Suprapubic skin (tissue), 4 donors: ENCODE data around the gene RNF6. TPM values are rescaled to one million over a fixed set of nuclear protein-coding genes. Genes with fewer than 3 reads are reported as not detected.

Experiments
- DNase-seq, 2 donors: peaks; one replicate each; pipeline ENCODE4 v3.0.0-alpha.2; 2019; ENCODE audit warnings: low spot score in 2 of 2
- H3K27ac ChIP-seq: fragments of 200-600 bp; sonication (generic); one replicate; pipeline ENCODE4 v1.5.1; 2019
- H3K27me3 ChIP-seq: fragments of 200-600 bp; sonication (generic); one replicate; pipeline ENCODE4 v1.5.1; 2019
- H3K36me3 ChIP-seq: fragments of 200-600 bp; sonication (generic); one replicate; pipeline ENCODE4 v1.5.1; 2019
- H3K4me1 ChIP-seq: fragments of 200-600 bp; sonication (generic); one replicate; pipeline ENCODE4 v1.5.1; 2019
- H3K4me3 ChIP-seq: fragments of 200-600 bp; sonication (generic); one replicate; pipeline ENCODE4 v1.5.1; 2019; ENCODE audit warnings: mild to moderate bottlenecking
- H3K9me3 ChIP-seq: fragments of 200-600 bp; sonication (generic); one replicate; pipeline ENCODE4 v1.5.1; 2019
- EP300 ChIP-seq: sonication (generic); formaldehyde crosslinking; IDR thresholded peaks from one replicate; pipeline ENCODE4 v1.6.1; 2017; ENCODE audit warnings: antibody characterized with exemption
- POLR2A ChIP-seq, 2 donors: fragments of 450-650 bp; IDR thresholded peaks; one replicate each; pipeline ENCODE4 v1.6.1; 2017; ENCODE audit warnings: antibody characterized with exemption in 2 of 2, mild to moderate bottlenecking in 2 of 2, moderate library complexity in 2 of 2
- POLR2AphosphoS5 ChIP-seq, 3 donors: sonication (generic); formaldehyde crosslinking; IDR thresholded peaks; one replicate each; pipeline ENCODE4 v1.6.1; 2017; ENCODE audit warnings: antibody characterized with exemption in 3 of 3
- WGBS: methylation state at CpG from one replicate; pipeline ENCODE4 v1.1.5; 2018; 5-methylcytosine and 5-hydroxymethylcytosine counted together
- total RNA-seq, 4 donors: library from RNA; depleted of rRNA; stranded (reverse); fragments of >200 nt; gene quantifications; one replicate each; pipeline ENCODE4 v1.1.0, GENCODE V29; 2016
- TF ChIP-seq, protein P1 (sequence below), 2 donors: fragments of 200-600 bp in 1 of 2; fragments of 450-650 bp in 1 of 2; sonication (generic) in 1 of 2; IDR thresholded peaks; one replicate each; pipeline ENCODE4 v1.5.1; 2016 to 2019; ENCODE audit warnings: antibody characterized with exemption in 2 of 2, mild to moderate bottlenecking in 1 of 2, moderate library complexity in 1 of 2

RNF6 gene
- total RNA-seq, 4 donors from 2014 or later: 18.2 to 30.6 (median 25.0) TPM

- no peak for TF ChIP-seq EP300
- TF ChIP-seq, protein P1, sequence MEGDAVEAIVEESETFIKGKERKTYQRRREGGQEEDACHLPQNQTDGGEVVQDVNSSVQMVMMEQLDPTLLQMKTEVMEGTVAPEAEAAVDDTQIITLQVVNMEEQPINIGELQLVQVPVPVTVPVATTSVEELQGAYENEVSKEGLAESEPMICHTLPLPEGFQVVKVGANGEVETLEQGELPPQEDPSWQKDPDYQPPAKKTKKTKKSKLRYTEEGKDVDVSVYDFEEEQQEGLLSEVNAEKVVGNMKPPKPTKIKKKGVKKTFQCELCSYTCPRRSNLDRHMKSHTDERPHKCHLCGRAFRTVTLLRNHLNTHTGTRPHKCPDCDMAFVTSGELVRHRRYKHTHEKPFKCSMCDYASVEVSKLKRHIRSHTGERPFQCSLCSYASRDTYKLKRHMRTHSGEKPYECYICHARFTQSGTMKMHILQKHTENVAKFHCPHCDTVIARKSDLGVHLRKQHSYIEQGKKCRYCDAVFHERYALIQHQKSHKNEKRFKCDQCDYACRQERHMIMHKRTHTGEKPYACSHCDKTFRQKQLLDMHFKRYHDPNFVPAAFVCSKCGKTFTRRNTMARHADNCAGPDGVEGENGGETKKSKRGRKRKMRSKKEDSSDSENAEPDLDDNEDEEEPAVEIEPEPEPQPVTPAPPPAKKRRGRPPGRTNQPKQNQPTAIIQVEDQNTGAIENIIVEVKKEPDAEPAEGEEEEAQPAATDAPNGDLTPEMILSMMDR (IDR thresholded peaks at IDR 0.05): no peak
- TF ChIP-seq POLR2A (IDR thresholded peaks at IDR 0.05): no peak
- no peak for TF ChIP-seq POLR2AphosphoS5 (IDR thresholded peaks at IDR 0.05)
- Histone ChIP-seq H3K4me3 (no peak overlapping the region), H3K27me3 (no peaks in the 10 kb centered on the region), H3K4me1 (peaks cover 25% of the 10 kb centered on the region), H3K27ac (no peak overlapping the region), H3K36me3 (peaks cover 84% of the 10 kb centered on the region), H3K9me3 (no peaks in the 10 kb centered on the region)
- DNase-seq: no peak
- 82% methylated on average over 2 of the region's 2 CpGs for WGBS
These were observed 6.1 kb downstream of the RNF6 start for GRCh38 chr13:26216042-26216441.

DNA sequence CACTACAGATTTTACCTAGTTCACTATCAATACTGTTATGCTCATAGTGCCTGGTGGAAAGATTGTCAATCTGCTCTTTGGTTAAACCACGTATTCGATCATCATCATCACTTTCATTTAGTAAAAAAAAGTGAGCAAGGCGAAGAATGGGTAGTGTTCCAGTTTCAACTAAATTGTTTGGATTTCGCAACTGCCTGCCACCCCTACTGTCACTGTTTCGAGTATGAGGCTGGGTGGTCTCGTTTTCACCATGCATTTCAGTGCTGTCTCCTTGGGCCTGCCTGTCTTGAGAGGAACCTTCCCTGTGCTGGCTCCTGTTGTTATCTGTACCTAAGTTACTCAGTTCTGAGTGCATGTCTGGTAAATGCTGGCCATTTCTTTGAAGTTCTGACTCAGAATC is 8.1 kb downstream of the RNF6 start:
- DNase-seq: no peak
- WGBS: 94% methylated on average over 6 of the region's 6 CpGs
- H3K36me3 ChIP-seq: peaks cover 87% of the 10 kb centered on the region

DNA sequence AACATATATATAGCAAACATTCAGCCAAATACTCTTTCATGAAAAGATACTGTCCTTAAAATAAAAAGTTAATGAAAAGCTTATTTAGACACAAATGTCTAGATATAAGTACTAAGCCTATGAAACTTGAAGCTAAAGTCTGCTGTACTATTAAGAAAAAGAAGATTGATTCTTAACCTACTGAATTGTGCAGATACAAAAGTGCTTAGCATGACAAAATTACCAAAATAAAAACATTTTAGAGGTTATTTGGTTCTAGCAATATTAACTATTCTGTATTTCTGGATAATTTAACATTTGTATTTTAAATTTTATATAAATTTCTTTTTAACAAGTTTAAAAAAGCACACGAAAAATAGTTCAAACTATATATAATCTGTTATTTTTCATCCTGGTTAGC is 8.8 kb downstream of the RNF6 start:
- H3K4me1 ChIP-seq: peaks cover 5% of the 10 kb centered on the region
- H3K27ac ChIP-seq: no peak overlapping the region
- no peak for DNase-seq
- no peak for TF ChIP-seq POLR2AphosphoS5 (IDR thresholded peaks at IDR 0.05)
- TF ChIP-seq, protein P1 (IDR thresholded peaks at IDR 0.05): no peak
- TF ChIP-seq EP300: no peak
- no peak for TF ChIP-seq POLR2A (IDR thresholded peaks at IDR 0.05)
- WGBS: 85% methylated on average over 1 of the region's 1 CpG
- H3K9me3 ChIP-seq: no peaks in the 10 kb centered on the region
- H3K4me3 ChIP-seq: no peak overlapping the region
- no peaks in the 10 kb centered on the region for H3K27me3 ChIP-seq
- H3K36me3 ChIP-seq: peaks cover 83% of the 10 kb centered on the region

More for the DNA sequence above, 8.1 kb downstream of the RNF6 start:
- H3K4me1 ChIP-seq: peaks cover 6% of the 10 kb centered on the region
- no peak overlapping the region for H3K4me3 ChIP-seq
- TF ChIP-seq EP300 (no peak), POLR2A (IDR thresholded peaks at IDR 0.05) (no peak)
- no peaks in the 10 kb centered on the region for H3K27me3 ChIP-seq
- H3K27ac ChIP-seq: no peak overlapping the region
- no peaks in the 10 kb centered on the region for H3K9me3 ChIP-seq

DNA sequence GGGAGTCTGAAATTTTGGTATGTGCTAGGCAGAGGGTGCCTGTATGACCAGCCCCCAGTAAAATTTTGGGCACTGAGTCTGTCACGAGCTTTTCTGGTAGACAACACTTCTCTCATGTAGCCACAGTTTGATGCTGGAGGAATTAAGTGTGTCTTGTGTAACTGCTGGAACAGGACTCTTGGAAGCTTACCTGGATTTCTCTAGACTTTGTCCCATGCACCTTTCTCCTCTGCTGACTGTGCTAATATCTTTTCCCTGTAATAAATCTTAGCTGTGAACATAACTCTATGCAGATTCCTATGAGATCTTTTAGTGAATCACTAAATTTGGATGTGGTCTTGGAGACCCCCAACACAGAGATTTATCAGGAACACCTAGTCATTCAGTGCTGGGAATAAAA is 13.8 kb downstream of the RNF6 start:
- 100% methylated on average over 1 of the region's 1 CpG for WGBS

GRCh38 chr13:26202365-26202972 is 19.6 kb downstream of the RNF6 start:
- no peak overlapping the region for H3K27ac ChIP-seq
- H3K9me3 ChIP-seq: no peaks in the 10 kb centered on the region
- no peak overlapping the region for H3K4me3 ChIP-seq
- DNase-seq: no peak
- no peaks in the 10 kb centered on the region for H3K36me3 ChIP-seq
- no peaks in the 10 kb centered on the region for H3K4me1 ChIP-seq
- TF ChIP-seq, protein P1 (IDR thresholded peaks at IDR 0.05): no peak
- TF ChIP-seq POLR2AphosphoS5 (IDR thresholded peaks at IDR 0.05) (no peak), EP300 (no peak), POLR2A (IDR thresholded peaks at IDR 0.05) (no peak)
- H3K27me3 ChIP-seq: no peaks in the 10 kb centered on the region

More for the DNA sequence above, 13.8 kb downstream of the RNF6 start:
- no peak for TF ChIP-seq EP300
- TF ChIP-seq POLR2AphosphoS5 (IDR thresholded peaks at IDR 0.05): no peak
- Histone ChIP-seq H3K4me1 (peaks cover 5% of the 10 kb centered on the region), H3K27ac (no peak overlapping the region), H3K36me3 (peaks cover 39% of the 10 kb centered on the region), H3K27me3 (no peaks in the 10 kb centered on the region), H3K4me3 (no peak overlapping the region), H3K9me3 (no peaks in the 10 kb centered on the region)
- no peak for DNase-seq

DNA sequence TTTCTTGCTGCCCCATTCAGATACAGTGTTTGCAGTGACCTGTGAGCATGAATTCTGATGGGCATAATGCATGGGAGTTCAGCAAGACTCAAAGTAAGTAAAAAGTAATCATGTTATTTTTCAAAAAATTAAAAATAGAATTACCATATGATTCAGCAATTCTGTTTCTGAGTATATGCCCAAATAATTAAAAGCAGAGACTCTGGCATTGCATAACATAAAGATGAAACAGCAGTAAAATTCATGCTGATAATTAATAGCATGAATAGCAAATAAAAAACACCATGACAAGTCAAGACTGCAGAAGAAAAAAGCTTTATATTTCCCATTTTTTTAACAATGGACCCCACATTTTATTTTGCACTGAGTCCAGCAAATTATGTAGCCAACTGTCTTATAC is 21.3 kb downstream of the RNF6 start:
- Histone ChIP-seq H3K36me3 (no peaks in the 10 kb centered on the region), H3K27me3 (no peaks in the 10 kb centered on the region), H3K4me1 (no peaks in the 10 kb centered on the region), H3K4me3 (no peak overlapping the region), H3K9me3 (no peaks in the 10 kb centered on the region), H3K27ac (no peak overlapping the region)
- DNase-seq: no peak
- TF ChIP-seq POLR2A (IDR thresholded peaks at IDR 0.05) (no peak), EP300 (no peak), POLR2AphosphoS5 (IDR thresholded peaks at IDR 0.05) (no peak)
- TF ChIP-seq, protein P1 (IDR thresholded peaks at IDR 0.05): no peak
